Common myeloid progenitor, CD34-positive (primary cell): ENCODE results near the gene FSTL3.

Experiments used
- CTCF ChIA-PET: fragments of 350-600 bp; sonication (Branson Sonifier 250); formaldehyde crosslinking; loops from one replicate; lab custom pipeline; 2021; ENCODE audit warnings: antibody characterized with exemption; lab: Charles Lee
- POLR2A ChIA-PET: fragments of 350-600 bp; sonication (Branson Sonifier 250); formaldehyde crosslinking; loops from one replicate; lab custom pipeline; 2021; ENCODE audit warnings: antibody characterized with exemption; lab: Charles Lee
- DNase-seq, 3 donors: peaks; one replicate each; pipeline versions ENCODE4 v3.0.0 to v3.0.0-alpha.2; 2013
- H3K27ac ChIP-seq, 2 experiments: 1 replicate in 1 of 2; 2 replicates in 1 of 2; pipeline ENCODE4 v1.7.0; 2013; ENCODE audit warnings: inconsistent platforms in 2 of 2, low read length in 2 of 2, mild to moderate bottlenecking in 2 of 2, low read depth in 1 of 2, moderate library complexity in 1 of 2; ENCODE audit not compliant: severe bottlenecking in 2 of 2, insufficient read depth in 1 of 2, poor library complexity in 1 of 2
- H3K27me3 ChIP-seq, 5 experiments: replicated peaks in 2 of 5; 1 replicate in 3 of 5; 2 replicates in 2 of 5; pipeline versions ENCODE4 v1.6.1 to v1.7.0; 2013; ENCODE audit warnings: low read length in 4 of 5, mild to moderate bottlenecking in 2 of 5, moderate library complexity in 2 of 5, inconsistent platforms in 1 of 5; ENCODE audit not compliant: insufficient read depth in 5 of 5, control insufficient read depth in 4 of 5
- H3K36me3 ChIP-seq, 4 experiments: 1 replicate in 2 of 4; 2 replicates in 2 of 4; pipeline versions ENCODE4 v1.6.1 to v1.7.0; 2013; ENCODE audit warnings: low read length in 3 of 4, control low read depth in 1 of 4, mild to moderate bottlenecking in 1 of 4; ENCODE audit not compliant: control insufficient read depth in 4 of 4, insufficient read depth in 4 of 4
- H3K4me1 ChIP-seq, 4 experiments: 1 replicate in 3 of 4; 2 replicates in 1 of 4; pipeline versions ENCODE4 v1.6.1 to v1.7.1; 2013; ENCODE audit warnings: low read length in 3 of 4, mild to moderate bottlenecking in 3 of 4, control low read depth in 1 of 4, inconsistent platforms in 1 of 4, moderate library complexity in 1 of 4; ENCODE audit not compliant: control insufficient read depth in 4 of 4, insufficient read depth in 4 of 4; ENCODE audit errors: control extremely low read depth in 1 of 4
- H3K4me3 ChIP-seq, 7 experiments: 1 replicate in 4 of 7; 2 replicates in 3 of 7; pipeline versions ENCODE4 v1.5.1 to v1.7.0; 2013; ENCODE audit warnings: mild to moderate bottlenecking in 7 of 7, low read length in 6 of 7, moderate library complexity in 6 of 7, inconsistent platforms in 2 of 7, low read depth in 2 of 7, control low read depth in 1 of 7; ENCODE audit not compliant: insufficient read depth in 4 of 7, control insufficient read depth in 1 of 7; ENCODE audit errors: extremely low read depth in 1 of 7
- H3K9me3 ChIP-seq, 5 experiments: 1 replicate in 4 of 5; 2 replicates in 1 of 5; pipeline versions ENCODE4 v1.6.1 to v1.7.1; 2013; ENCODE audit warnings: low read length in 4 of 5, mild to moderate bottlenecking in 2 of 5, inconsistent platforms in 1 of 5, low read depth in 1 of 5, moderate library complexity in 1 of 5; ENCODE audit not compliant: control insufficient read depth in 4 of 5, insufficient read depth in 2 of 5; ENCODE audit errors: control extremely low read depth in 1 of 5
- WGBS: methylation state at CpG from one replicate; pipeline ENCODE4 v1.1.5; 2013; ENCODE audit not compliant: insufficient coverage; 5-methylcytosine and 5-hydroxymethylcytosine counted together

FSTL3 gene

DNA sequence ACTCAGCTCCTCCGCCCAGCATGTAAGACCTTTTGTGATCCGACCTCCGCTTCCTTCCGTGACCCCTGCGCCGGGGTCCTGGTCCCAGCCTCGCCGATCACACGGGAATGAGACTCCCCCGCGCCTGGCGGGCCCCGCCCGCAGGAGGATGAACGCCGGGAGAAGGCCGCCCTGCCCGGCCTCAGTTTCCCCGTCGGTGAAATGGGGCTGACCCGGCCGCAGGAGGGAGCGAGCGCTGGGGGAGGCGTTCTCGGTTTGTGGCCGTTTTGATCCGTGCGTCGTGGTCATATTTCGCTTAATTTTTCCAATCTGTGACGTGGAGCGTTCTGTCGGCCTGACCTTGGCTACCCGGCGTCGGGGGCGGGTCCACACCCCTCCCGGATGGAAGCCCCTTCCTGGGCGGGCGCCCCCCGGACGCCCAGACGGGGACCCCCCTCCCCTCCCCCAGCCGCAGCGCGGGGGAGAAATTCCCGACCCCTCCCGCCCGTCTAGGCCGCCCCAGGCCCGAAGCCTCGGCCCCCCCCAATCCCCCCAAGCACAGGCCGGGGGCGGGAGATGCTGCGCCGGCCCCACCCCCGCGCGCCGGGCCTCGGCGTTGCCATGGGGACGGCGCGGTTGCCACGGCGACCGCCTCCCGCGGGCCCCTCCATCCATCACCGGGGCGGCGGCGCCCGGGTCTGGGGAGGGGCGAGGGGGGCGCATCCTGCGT lies 43.6 kb downstream of the FSTL3 start:
- H3K27me3 ChIP-seq, result peaks cover 0 to 10% (median 0%) of the 10 kb centered on the region in 5 experiments
- WGBS, result 22% methylated on average over 47 of the region's 79 CpGs
- H3K36me3 ChIP-seq, result no peaks in the 10 kb centered on the region
- peak in 1 of 3 donors; percentile 35 for DNase-seq
- H3K4me3 ChIP-seq, result peak overlapping the region in 1 of 7 experiments; percentile 5
- POLR2A ChIA-PET, result no interaction called here
- peaks cover 0 to 21% (median 19%) of the 10 kb centered on the region in 4 experiments for H3K4me1 ChIP-seq
- peaks cover 0 to 9% (median 5%) of the 10 kb centered on the region in 5 experiments for H3K9me3 ChIP-seq
- CTCF ChIA-PET, result no interaction called here
- no peak overlapping the region for H3K27ac ChIP-seq

DNA sequence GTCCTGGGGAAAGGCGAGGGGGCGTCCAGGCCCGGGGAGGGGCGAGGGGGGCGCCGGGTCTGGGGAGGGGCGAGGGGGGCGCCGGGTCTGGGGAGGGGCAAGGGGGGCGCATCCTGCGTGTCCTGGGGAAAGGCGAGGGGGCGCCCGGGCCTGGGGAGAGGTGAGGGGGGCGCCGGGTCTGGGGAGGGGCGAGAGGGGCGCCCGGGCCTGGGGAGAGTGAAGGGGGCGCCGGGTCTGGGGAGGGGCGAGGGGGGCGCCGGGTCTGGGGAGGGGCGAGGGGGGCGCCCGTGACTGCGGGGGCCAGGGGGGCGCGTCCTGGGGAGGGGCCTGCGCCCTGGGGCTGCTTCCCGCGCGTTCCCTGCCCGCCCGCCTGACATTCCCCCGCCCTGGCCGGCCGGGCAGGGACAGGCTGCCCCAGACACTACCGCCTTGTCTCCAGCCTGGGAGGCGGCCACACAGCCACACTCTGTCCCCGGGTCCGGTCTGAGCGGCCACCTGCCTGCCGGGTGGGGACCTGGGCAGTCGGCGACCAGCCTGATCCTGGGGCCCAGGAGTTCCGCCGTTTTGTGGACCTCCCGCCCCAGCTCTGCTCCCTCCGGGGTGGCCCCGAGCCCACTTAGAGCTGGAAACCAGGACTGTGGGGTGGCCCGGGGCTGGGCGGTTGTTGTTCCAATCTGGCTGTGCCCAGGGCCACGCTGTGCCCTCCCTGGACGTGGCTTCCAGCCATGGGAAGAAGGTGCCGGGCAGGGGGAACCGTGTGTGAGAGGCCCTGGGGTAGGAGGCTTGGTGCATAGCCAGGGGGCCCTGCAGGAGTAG lies 44.4 kb downstream of the FSTL3 start:
- CTCF ChIA-PET, result interaction anchor here (0.7 to 1.2 kb wide), 2 partner anchors 18 to 136 kb away, joined by 3 to 4 read pairs; no protein-coding TSS in a partner anchor
- Histone ChIP-seq H3K27ac (no peak overlapping the region), H3K36me3 (no peaks in the 10 kb centered on the region), H3K27me3 (peaks cover 0 to 10% (median 0%) of the 10 kb centered on the region in 5 experiments), H3K4me1 (peaks cover 0 to 21% (median 19%) of the 10 kb centered on the region in 4 experiments), H3K4me3 (peak overlapping the region in 1 of 7 experiments; percentile 28), H3K9me3 (peaks cover 0 to 4% (median under 1%) of the 10 kb centered on the region in 5 experiments)
- DNase-seq, result no peak
- WGBS, result 5% methylated on average over 21 of the region's 58 CpGs
- POLR2A ChIA-PET, result no interaction called here

DNA sequence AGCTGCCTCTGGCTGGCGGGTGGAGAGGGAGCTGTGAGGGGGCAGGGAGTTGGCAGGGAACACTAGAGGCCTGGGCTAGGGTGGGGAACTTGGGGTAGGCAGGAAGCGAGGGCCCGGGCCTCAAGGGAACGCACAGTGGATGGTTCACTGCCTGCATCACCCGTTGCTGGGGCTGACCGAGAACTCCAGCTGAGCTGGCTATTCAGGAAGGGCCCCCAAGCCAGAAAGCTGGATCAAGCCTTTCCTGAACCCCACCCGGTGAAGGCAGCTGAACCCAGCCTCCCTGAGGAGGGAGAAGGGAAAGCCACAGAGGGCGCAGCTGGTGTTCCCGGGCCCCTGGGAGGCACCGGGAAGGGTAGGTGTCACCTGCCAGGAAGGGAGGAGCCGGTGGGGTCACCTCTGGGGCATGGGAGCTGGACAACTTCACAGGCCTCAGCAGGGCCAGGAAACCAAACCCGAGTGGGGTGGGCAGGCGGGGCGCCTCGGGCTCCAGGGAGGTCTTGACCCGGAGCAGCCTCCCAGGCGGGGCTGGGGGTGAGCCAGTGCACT lies 46.4 kb downstream of the FSTL3 start:
- ChIA-PET POLR2A (interaction anchor here (0.5 kb wide), 1 partner anchor 50 kb away, joined by 6 read pairs; no protein-coding TSS in a partner anchor), CTCF (interaction anchor here (0.8 to 1.8 kb wide), 4 partner anchors 9 to 24 kb away, joined by 3 to 7 read pairs (median 4); no protein-coding TSS in a partner anchor)
- peaks cover 0 to 10% (median 0%) of the 10 kb centered on the region in 5 experiments for H3K27me3 ChIP-seq
- H3K9me3 ChIP-seq, result no peaks in the 10 kb centered on the region
- WGBS, result 26% methylated on average over 14 of the region's 17 CpGs
- peak in 2 of 3 donors; percentile 53 to 66 for DNase-seq
- no peaks in the 10 kb centered on the region for H3K36me3 ChIP-seq
- H3K4me1 ChIP-seq, result peaks cover 0 to 26% (median 21%) of the 10 kb centered on the region in 4 experiments
- H3K27ac ChIP-seq, result no peak overlapping the region
- no peak overlapping the region for H3K4me3 ChIP-seq

DNA sequence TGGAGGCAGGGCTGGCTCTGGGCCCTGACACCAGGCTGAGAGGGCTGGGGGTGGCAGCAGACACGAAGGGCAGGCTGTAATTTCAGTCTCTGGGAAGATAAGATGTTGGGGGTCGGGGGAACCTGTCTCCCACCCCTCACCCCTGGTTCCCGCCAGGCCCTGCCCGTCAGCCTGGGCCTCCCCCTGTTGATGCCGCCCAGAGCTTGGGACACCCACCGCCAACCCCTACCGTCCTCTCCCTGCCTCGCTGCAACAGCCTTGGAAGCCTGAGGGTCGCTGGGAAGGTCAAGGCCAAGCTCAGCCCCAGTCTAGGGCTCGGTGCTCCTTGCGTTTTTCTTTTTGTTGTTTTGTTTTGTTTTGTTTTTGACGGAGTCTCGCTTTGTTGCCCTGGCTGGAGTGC lies 47.1 kb downstream of the FSTL3 start:
- ChIA-PET POLR2A (interaction anchor here (0.5 kb wide), 1 partner anchor 50 kb away, joined by 6 read pairs; no protein-coding TSS in a partner anchor), CTCF (interaction anchor here (1.4 to 2.1 kb wide), 3 partner anchors 8 to 19 kb away, joined by 5 to 7 read pairs (median 7); no protein-coding TSS in a partner anchor)

DNA sequence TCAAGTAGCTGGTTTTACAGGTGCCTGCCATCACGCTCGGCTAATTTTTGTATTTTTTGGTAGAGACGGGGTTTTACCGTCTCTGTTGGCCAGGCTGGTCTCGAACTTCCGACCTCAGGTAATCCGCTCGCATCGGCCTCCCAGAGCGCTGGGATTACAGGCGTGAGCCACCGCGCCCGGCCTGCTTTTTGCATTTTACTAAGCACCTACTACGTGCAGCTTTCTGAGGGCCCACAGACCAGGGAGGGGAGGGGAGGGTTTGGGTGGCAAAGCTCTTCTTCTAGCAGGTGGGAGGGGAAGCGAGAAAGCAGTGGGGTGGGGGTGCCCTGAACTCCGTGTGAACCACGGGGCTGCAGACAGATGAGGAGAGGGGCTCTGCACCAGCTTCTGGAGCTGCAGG lies 47.5 kb downstream of the FSTL3 start:
- no peak overlapping the region for H3K27ac ChIP-seq

More for the DNA sequence above, 47.1 kb downstream of the FSTL3 start:
- peaks cover 0 to 10% (median 0%) of the 10 kb centered on the region in 5 experiments for H3K27me3 ChIP-seq
- 100% methylated on average over 8 of the region's 13 CpGs for WGBS
- DNase-seq, result no peak
- H3K4me1 ChIP-seq, result peaks cover 0 to 32% (median 24%) of the 10 kb centered on the region in 4 experiments
- no peaks in the 10 kb centered on the region for H3K9me3 ChIP-seq
- H3K36me3 ChIP-seq, result no peaks in the 10 kb centered on the region
- no peak overlapping the region for H3K4me3 ChIP-seq
- H3K27ac ChIP-seq, result no peak overlapping the region

DNA sequence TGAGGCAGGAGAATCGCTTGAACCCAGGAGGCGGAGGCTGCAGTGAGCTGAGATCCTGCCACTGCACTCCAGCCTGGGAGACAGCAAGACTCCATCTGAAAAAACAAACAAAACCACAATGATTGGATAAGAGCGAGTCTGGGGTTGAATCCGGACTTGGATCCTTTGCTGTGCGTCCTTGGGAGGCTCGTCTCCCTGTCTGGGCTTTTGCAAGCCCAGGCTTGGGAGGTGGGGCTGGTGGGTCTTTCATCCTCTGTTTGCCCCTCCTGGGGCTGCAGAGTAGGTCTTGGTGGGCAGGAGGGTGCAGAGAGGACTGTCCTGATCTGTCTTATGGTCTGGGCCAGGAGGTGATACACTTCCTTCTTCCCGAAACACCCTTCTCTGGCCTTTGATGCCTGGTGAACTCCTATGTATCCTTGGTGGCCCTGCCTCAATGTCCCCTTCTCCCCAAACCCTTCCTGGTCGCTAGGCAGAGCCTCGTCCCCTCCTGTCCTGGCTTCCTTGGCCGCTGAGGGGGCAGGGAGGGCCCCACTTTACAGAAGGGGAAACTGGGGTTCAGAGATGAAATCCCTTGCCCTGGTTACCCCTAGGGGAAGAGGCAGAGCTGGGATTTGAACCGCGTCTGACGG lies 49.4 kb downstream of the FSTL3 start:
- WGBS, result 92% methylated on average over 5 of the region's 13 CpGs
- Histone ChIP-seq H3K4me1 (peaks cover 0 to 27% (median 12%) of the 10 kb centered on the region in 4 experiments), H3K36me3 (peaks cover 0 to 4% (median 0%) of the 10 kb centered on the region in 4 experiments), H3K9me3 (no peaks in the 10 kb centered on the region), H3K27me3 (no peaks in the 10 kb centered on the region), H3K27ac (no peak overlapping the region), H3K4me3 (no peak overlapping the region)
- no peak for DNase-seq
- POLR2A ChIA-PET, result no interaction called here
- CTCF ChIA-PET, result interaction anchor here (0.8 to 2.1 kb wide), 4 partner anchors 18 to 56 kb away, joined by 3 to 7 read pairs (median 4); no protein-coding TSS in a partner anchor

More for the DNA sequence above, 47.5 kb downstream of the FSTL3 start:
- 94% methylated on average over 12 of the region's 18 CpGs for WGBS
- ChIA-PET CTCF (interaction anchor here (1.8 to 2.1 kb wide), 2 partner anchors 16 to 19 kb away, joined by 7 read pairs; no protein-coding TSS in a partner anchor), POLR2A (no interaction called here)
- Histone ChIP-seq H3K9me3 (no peaks in the 10 kb centered on the region), H3K27me3 (peaks cover 0 to 7% (median 0%) of the 10 kb centered on the region in 5 experiments), H3K4me1 (peaks cover 0 to 32% (median 20%) of the 10 kb centered on the region in 4 experiments), H3K4me3 (no peak overlapping the region), H3K36me3 (no peaks in the 10 kb centered on the region)
- DNase-seq, result no peak
